Suprapubic skin (tissue), 4 donors: Measurements from ENCODE around the gene CMA1.

ENCODE experiments used
- EP300 ChIP-seq: sonication (generic); formaldehyde crosslinking; IDR thresholded peaks from one replicate; pipeline ENCODE4 v1.6.1; 2017; ENCODE audit warnings: antibody characterized with exemption
- POLR2A ChIP-seq, 2 donors: fragments of 450-650 bp; IDR thresholded peaks; one replicate each; pipeline ENCODE4 v1.6.1; 2017; ENCODE audit warnings: antibody characterized with exemption in 2 of 2, mild to moderate bottlenecking in 2 of 2, moderate library complexity in 2 of 2
- POLR2AphosphoS5 ChIP-seq, 3 donors: sonication (generic); formaldehyde crosslinking; IDR thresholded peaks; one replicate each; pipeline ENCODE4 v1.6.1; 2017; ENCODE audit warnings: antibody characterized with exemption in 3 of 3
- TF ChIP-seq, protein P1 (sequence below), 2 donors: fragments of 200-600 bp in 1 of 2; fragments of 450-650 bp in 1 of 2; sonication (generic) in 1 of 2; IDR thresholded peaks; one replicate each; pipeline ENCODE4 v1.5.1; 2016 to 2019; ENCODE audit warnings: antibody characterized with exemption in 2 of 2, mild to moderate bottlenecking in 1 of 2, moderate library complexity in 1 of 2

DNA sequence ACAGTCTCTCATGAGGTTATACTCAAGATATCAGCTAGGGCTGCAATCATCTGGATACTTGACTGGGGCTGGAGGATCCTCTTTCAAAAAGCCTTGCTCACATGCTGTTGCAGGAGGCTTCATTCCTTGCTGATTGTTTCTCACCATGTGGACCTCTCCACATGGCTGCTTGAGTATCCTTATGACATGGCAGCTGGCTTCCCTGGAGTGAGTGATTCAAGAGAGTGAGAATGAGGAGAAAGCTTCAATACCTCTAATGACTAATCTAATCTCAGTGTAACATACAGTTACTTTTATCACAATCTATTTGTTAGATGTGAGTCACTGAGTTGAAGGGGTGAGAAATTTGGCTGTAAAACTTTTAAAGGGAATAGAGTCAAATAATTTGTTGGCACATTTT is 51.1 kb downstream of the CMA1 start:
- TF ChIP-seq, protein P1, sequence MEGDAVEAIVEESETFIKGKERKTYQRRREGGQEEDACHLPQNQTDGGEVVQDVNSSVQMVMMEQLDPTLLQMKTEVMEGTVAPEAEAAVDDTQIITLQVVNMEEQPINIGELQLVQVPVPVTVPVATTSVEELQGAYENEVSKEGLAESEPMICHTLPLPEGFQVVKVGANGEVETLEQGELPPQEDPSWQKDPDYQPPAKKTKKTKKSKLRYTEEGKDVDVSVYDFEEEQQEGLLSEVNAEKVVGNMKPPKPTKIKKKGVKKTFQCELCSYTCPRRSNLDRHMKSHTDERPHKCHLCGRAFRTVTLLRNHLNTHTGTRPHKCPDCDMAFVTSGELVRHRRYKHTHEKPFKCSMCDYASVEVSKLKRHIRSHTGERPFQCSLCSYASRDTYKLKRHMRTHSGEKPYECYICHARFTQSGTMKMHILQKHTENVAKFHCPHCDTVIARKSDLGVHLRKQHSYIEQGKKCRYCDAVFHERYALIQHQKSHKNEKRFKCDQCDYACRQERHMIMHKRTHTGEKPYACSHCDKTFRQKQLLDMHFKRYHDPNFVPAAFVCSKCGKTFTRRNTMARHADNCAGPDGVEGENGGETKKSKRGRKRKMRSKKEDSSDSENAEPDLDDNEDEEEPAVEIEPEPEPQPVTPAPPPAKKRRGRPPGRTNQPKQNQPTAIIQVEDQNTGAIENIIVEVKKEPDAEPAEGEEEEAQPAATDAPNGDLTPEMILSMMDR (IDR thresholded peaks at IDR 0.05), result no peak
- TF ChIP-seq EP300 (no peak), POLR2AphosphoS5 (IDR thresholded peaks at IDR 0.05) (no peak), POLR2A (IDR thresholded peaks at IDR 0.05) (no peak)
